T-helper 1 cell treated with Interleukin-12 subunit alpha and Interleukin-12 subunit beta and Interleukin-4 antibody, amounts not matched to agents 30 ng/mL and 1 ng/mL, for 36 hours (primary cell): ENCODE data around the gene GSG1L2. TPM values are rescaled to one million over a fixed set of nuclear protein-coding genes. Genes with fewer than 3 reads are reported as not detected.

Source experiments
- intact Hi-C: fragments of 100-400 bp; cut with micrococcal nuclease; formaldehyde crosslinking; loops from one replicate; pipeline ENCODE4 v1.15.1; 2024
- total RNA-seq: library from RNA; stranded (reverse); gene quantifications from 2 replicates; pipeline ENCODE4 v1.2.3, GENCODE V29; 2022

GSG1L2 gene
- total RNA-seq, 1 donor from 2014 or later: not detected

DNA sequence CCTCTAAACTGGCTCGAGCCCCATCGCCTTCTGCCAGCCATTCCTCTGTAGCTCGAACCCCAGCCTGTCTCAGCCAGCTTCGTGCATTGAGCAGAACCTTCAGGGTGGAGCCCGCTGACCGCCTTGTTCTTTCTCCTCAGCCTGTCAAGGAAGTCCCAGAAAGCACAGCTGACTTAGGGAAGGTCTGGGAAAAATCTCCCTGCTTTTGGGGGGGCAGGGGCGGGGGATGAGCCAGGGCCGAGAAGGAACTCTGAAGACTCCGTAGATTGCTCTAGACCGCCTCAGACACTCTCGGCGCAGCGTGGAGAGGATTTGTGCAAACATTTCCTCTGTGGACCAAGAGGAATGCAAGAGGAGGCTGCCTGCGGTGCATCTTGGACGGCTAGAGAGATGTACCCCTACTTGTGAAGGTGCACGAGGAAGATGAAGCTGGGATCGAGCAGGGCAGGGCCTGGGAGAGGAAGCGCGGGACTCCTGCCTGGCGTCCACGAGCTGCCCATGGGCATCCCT is 3.8 kb upstream of the GSG1L2 start, which contains the start of gene GLP2R:
Gene GLP2R (plus strand): TSS at position 284 of the 510 bp plus-strand sequence. CDS start 140 bp downstream, at position 424.
- intact Hi-C loops: no loop called here

DNA sequence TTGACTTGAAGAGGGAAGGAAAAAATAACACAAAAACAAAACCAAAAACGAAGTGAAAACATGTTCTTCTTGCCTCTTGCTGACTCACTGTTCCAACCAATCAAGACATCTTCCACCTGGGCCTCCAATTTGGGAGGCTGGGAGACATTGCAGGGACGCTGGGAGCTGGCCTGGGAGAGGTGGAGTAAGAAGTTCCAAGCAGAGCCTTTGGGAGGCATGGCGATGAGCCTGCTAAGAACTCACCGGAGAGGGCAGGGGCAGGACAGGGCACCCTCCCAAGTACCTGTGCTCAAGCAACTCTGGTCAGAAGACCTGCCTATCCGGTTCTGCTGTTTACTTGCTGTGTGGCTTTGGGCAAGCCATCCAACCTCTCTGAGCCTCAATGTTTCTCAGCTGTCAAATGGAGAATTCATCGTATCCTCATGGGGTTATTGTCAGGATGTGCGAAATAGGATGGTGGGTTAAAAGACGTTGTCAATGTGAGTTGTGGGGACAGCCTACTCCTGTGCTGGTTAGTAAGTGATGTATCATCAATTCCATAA is 3.0 kb upstream of the GSG1L2 start:
- intact Hi-C loops: no loop called here

DNA sequence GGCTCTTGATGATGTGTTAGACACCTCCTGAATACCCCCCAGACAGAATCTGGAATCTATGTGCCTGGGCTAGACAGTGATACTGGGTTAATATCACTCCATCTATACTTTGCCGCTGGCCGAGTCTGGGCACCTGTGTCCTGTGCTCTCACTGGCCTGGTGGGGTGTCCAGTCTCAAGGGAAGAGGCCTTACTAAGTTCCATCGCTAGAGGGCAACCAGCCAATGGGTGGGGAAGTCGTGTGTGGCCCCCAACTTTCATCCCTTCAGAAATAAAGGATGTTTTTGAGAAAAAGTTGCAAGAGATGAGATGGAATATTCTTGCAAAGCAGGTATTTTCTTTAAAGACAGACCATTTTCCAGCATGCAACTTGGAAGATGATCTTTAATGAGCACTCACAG is 2.2 kb upstream of the GSG1L2 start:
- intact Hi-C loops: no loop called here

DNA sequence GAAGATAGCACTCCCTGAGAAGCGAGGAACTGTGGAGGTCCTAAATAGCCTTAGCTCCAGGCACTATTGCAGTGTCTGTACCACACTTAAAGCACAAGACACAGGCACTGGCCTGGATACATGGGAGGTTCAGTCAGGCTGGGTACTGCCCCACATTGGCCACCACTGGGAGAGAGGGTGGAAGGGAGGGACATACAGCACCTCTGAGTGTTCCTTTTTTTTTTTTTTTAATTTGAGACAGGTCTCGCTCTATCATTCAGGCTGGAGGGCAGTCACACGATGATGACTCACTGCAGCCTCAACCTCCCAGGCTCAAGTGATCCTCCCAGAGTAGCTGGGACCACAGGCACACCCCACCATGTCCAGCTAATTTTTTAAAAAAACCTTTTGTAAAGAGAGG is 1.4 kb downstream of the GSG1L2 start:
- intact Hi-C loops: no loop called here

DNA sequence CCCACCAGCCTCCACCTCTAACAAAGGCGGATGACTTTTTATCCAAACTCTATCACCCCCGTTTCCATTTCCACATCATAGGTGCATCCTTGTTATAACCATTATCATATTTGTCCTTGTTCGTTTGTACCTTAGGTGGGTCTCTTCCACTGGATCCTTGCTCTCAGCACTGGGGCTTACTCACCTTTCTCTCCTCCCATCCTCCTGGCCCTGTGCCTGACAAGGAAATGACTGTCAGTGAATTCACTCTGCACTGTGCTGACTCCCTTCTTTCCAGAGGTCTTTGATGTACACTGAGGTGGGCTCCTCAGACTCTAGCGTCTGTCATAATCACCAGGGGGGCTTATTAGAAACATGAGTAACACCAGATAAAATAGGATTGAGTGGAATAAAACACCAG is 3.1 kb downstream of the GSG1L2 start:
- intact Hi-C loops: no loop called here

DNA sequence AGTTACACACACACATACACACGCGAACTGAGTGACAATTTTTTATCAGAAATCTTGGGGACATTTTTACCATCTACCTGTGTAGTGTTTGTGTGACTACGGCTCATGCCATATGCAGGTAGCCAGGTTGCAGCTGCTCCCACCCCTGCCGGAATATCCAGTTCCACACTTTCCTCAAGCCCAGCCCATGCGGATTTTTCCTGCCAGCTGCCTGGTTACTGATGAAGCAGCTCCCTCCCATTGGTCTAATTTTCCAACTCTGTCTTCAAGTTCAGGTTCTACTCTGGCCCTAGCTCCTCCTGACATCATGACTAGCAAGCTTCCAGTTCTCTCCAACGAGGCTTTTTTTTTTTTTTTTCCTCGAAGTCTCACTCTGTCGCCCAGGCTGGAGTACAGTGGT is 4.8 kb downstream of the GSG1L2 start:
- intact Hi-C loops: no loop called here

DNA sequence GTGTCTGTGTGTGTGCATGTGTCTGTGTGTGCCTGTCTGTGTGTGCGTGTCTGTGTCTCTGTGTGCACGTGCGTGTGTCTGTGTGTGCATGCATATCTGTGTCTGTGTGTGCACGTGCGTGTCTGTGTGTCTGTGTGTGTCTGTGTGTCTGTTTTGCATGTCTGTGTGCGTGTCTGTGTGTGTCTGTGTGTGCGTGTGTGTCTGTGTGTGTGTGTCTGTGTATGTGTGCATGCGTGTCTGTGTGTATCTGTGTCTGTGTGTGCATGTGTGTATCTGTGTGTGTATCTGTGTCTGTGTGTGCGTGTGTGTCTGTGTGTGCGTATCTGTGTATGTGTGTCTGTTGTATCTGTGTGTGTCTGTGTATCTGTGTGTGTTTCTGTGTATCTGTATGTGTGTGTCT is 5.4 kb downstream of the GSG1L2 start:
- intact Hi-C loops: no loop called here

DNA sequence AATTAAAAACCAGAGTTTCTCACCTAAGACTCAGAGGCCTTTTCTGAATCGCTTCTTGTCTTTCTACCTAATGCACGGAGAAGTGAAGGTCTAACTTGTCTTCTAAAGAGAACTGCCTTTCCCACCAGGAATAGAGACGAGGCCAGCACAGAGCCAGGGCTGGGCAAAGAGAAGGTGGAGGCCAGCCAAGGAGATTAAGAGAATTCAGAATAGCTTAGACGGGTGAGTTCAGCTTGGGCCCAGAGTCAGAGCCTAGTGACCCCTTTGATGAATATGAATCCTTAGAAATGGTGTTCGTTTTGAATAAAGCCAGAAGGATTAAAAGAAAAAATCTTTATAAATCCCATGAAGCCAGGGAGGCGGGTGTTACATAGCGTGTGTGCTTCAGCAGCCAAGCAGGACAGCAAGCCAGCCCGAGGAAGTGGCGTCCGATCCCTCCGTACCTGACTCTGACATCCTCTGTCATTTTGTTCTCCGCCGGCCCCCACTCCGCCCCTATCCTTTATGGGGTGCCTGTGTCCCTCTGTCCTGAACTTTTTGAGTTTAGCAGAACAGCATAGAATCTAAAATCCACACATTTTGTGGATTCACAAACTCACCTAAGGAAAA is 7.4 kb downstream of the GSG1L2 start:
- intact Hi-C loops: no loop called here

DNA sequence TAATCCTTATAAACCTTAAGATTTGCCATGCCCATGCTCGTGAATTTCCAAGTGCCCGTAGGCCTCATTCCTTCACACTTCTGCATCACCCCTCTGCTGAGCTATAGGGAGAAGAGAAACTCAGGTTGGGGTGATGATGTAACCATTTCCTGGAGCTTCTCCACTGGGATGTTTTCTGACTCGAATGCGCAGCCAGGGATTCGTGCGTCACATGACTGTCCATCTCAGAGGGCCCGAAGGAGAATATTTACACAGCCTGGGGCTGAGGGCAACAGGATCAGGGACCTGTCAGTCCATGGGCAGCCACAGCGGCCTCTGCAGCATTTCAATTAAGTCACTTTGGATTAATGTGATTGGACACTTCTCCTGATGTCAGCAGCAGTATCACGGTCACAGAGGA is 8.7 kb downstream of the GSG1L2 start:
- intact Hi-C loops: no loop called here

DNA sequence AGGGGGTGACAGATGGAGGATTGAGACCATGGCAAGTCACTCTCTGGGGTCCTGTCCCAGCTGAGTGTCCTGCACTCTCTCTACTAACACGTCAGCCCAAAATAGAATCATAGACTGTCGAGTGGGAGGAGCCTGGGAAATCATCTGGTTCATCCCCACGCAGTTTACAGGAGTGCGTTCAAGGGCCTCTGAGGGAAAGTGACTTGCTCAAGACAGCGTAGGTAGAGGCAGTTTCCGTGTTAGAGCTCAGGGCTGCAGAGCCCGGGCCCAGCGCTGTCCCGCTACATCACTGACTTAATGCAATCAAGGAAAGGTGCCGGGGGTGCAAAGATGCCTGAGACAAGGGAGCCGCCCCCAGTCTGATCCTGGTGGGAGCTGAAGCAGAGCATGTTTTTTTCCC is 10.3 kb downstream of the GSG1L2 start:
- intact Hi-C loops: no loop called here

DNA sequence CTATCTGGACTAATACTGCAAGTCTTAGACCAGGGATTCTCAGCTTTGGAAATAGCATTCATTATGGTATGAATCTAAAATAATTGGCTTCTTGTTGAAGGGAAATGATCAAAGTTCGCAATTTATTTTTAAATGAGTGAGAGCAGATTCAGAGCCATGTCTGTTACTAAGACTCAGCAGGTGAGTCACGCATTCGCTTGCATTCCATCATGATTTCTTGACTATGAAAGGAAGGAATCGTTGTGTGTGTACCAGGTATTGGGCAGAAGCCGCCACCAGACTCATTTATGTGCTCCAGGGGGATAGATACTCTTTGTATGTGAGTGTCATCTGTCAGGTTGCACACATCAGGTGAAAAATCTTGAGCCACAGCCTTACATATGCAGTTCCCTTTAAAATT is 10.8 kb downstream of the GSG1L2 start:
- intact Hi-C loops: no loop called here

DNA sequence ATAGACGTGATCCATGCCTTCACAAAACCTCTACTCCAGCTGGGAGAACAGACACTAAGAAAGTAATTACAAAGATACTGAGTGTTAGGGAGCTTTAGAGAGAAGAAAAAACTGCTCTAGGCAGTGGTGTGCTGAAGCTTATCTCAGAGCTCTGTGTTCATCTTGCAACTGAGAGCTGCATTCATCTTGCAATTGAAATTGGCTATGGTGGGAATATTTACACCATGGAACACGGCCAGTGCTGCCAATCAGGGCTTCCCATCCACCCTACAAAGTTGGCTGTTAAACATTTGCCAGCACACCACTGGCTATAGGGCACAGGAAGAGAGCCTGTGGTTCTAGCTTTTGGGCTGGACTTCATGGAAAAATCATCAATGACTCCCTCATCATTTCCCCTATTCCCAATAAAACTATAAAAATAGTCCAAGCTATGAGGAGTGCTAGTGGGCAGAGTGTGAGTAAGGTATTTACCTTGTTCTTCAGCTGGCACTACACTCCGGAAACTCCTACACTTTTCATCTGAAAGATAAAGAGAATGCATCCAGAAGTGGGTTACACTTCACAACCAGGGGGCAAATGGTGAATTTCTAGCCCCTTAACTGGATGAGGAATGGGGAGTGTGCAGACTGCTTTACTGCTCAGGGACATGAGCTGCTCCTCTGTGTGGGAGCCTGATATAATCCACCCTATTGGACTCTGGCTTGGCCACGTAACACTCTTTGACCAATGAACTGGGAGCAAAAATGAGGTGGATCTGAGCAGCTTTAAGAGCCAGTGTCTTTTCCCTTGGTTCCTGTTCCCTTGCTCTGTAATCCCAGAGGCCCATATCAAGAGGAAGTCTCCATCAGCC is 11.6 kb downstream of the GSG1L2 start:
- intact Hi-C loops: no loop called here

DNA sequence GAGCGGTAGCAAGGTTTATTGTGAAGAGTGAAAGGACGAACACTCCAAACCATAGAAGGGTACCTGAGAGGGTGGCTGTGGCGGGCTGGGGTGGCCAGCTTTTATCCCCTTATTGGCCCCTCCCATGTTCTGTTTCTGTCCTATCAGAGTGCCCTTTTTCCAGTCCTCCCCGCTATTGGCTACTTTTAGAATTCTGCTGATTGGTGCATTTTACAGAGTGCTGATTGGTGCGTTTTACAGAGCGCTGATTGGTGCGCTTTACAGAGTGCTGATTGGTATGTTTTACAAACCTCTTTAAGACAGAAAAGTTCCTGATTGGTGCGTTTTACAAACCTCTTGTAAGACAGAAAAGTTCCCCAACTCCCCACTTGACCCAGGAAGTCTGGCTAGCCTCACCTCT is 12.5 kb downstream of the GSG1L2 start:
- intact Hi-C loops: no loop called here

DNA sequence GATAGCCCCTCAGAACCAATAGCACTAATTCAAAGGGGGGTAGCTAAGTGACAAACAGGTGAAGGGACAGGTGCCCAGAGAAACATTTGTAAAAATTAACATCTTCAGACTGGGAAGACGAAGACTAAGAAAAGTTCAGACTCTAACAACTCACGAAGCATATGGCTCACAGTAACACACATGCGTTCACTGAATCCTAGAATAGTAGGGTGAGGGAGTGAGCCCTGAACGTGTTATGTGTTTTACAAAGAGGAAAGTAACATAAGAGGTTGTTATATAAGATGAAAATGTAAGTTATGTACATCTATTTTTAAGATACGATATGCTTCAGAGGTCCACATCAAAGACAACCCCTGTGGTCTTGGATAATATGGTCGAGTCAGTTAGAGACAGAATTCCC is 15.2 kb downstream of the GSG1L2 start:
- intact Hi-C loops: no loop called here

DNA sequence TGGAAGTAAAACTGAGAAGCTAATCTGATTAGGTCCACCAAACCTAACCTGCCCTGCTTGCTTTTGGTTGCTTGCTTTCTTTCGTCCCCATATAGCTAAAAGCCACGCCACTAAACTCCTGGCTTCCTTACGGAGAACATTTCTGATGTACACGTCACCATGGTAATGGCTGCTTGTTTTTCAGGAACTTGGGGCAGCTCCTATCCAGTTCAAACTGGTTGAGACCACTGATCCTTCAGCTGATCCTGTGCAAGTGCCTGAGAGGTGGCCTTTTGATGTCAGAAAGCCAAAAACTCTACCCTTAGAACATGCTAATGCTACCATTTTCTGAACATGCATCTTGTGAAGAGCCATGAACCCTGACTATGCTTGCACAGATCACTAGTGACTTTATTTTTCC is 16.1 kb downstream of the GSG1L2 start:
- intact Hi-C loops: no loop called here

DNA sequence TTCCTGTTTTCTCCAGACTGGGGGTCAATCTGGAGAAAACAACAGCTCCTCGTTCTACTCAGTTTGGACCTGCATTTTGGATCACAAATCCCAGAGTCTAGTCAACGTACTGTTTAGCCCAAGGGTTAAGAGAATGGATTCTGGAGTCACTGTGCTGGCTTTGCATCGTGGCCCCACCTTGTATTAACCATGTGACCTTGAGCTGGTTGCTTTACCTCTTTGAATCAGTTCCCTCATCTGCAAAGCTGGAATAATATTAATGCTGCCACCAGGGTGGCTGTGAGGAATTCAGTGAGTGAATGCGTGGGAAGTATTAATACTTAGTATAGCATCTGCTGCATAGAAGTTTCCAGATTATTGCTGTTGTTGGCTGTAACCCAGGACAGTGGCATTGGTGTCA is 19.2 kb downstream of the GSG1L2 start:
- intact Hi-C loops: no loop called here

DNA sequence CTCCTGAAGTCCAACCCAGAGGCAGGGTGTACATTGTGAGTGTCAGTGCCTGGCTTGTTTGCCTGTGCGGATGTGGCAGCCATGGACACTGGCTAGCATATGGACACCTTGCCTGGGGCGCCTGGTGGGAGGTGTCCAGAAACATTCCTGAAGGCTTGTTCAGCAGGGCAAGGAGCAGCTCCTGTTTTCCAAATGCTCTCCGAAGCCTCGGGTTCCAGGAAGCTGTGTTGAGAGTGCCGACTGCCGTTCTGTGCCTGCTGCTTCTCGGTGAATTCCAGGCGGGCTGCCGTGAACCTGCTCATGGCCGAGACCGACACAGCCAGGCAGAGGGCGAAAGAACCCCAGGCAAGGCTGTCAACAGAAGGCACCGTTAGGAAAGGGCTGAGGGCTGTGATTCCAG is 19.6 kb downstream of the GSG1L2 start:
- intact Hi-C loops: no loop called here

DNA sequence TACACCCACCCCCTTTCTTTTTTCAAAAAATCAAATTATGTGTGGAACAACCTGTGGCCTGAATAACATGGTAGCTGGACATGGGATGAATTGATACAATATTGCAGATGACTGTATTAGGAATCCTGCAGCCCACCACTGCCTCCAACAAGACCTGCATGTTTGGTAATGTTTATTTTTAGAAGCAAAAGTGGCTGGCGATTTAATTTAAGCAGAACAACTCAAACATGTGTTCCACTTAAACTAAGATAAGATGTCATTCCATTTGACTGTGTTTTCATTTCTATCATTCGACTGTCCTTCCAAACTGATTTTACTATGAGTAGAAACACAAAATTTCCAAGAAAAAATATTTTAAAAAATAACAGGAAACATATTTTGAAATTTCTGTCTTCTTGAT is 20.4 kb downstream of the GSG1L2 start:
- intact Hi-C loops: no loop called here

DNA sequence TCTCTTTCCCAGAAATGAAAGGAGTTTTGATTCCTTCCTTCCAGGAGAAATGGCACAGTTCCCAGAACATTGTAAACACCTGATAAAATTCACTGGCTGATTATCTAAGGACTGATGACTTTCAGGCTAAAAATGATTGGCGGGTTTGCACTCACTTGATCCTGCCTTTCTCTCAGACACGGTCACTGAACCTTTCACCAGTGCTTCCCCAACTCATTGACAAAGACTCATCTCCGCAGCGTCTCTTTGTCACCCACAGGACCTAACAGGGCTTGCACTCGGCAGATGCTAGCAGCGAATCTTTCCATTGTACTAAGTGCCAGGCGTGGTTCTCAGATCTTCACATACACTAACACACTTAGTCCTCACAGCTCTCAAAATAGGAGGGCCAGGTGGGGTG is 23.2 kb downstream of the GSG1L2 start:
- intact Hi-C loops: no loop called here

DNA sequence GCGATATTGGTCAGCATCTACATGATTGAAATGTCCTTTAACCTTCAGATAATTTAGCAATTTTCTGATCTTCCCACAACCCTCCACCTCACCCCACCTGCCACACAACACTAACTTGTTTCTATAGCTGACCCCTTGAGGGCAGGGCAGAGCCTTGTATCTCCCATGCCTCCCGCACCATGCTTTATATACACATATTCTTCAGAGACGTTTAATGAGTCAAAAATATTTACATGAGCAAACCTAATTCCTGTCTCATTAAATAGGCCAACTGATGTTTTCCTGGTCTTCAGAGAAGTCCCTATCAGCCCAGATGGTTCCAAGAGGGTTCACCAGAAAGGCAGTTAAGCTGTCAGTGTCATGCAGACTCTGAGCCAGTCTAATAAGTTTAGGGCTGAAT is 23.9 kb downstream of the GSG1L2 start:
- intact Hi-C loops: no loop called here

DNA sequence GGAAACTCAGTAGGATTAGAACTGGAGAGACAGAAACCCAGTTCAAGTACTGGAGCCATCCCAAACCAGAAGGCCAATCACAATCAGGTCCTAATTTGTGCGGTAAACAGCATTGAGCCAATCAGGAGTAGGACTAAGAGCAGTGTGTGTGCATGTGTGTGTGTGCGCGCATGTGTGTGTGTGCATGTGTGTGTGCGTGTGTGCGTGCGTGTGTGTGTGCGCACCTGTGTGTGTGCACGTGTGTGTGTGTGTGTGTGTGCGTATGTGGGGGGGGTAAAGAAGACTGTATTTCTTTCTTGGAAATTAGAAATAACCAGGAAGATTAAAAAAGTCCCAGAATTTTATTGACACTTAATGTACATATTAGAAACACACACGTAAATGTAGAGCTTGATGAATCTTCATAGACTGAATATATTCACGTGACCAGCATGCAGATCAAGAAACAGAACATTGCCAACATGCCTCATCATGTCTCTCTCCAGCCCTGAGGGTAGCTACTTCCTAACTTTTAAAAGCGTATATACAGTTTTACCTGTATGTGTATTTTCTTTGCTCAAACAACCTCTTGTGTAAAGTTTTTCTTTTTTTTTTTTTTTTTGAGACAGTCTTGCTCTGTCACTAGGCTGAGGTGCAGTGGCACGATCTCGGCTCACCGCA is 29.6 kb downstream of the GSG1L2 start:
- intact Hi-C loops: no loop called here
